A673 (cell line): ENCODE results near the gene TLCD4.

ENCODE experiments used
- CTCF ChIP-seq: fragments of 300-800, 200-600 bp; sonication (generic); conservative IDR thresholded peaks from 2 replicates; pipeline ENCODE4 v1.5.1; 2017; ENCODE audit warnings: low read depth, mild to moderate bottlenecking, antibody characterized with exemption, low read length, moderate library complexity, mixed read lengths
- EZH2 ChIP-seq: fragments of 200-600 bp; sonication (generic); IDR thresholded peaks from 2 replicates; pipeline ENCODE4 v1.6.1; 2017; ENCODE audit warnings: borderline replicate concordance, low read depth, mild to moderate bottlenecking, mixed read lengths, antibody characterized with exemption, low read length; ENCODE audit not compliant: poor library complexity, severe bottlenecking

- TF ChIP-seq EZH2 (no peak), CTCF (no peak)
These were observed 43.7 kb upstream of the TLCD4 start for GRCh38 chr1:95073446-95073845.
